Measurements from ENCODE around the gene MED22.
"Not testable (repeated sequence)": the region's sequence is repeated elsewhere in the genome, so short reads cannot be mapped to it uniquely, and the experiment has no call there.

Gene MED22

GRCh38 chr9:133333566-133333965, 14.4 kb downstream of the MED22 start:
- peaks cover 15% of the 10 kb centered on the region for H3K4me1 ChIP-seq (ENCODE audit: insufficient read depth, low read length)
- H2AFZ ChIP-seq (ENCODE audit: low read depth, low read length) = no peak overlapping the region
- H3K9me3 ChIP-seq (ENCODE audit: low read length) = no peaks in the 10 kb centered on the region
- H3K4me3 ChIP-seq (ENCODE audit: low read length) = no peak overlapping the region
- no peaks in the 10 kb centered on the region for H3K27me3 ChIP-seq (ENCODE audit: insufficient read depth, low read length)
- H3K36me3 ChIP-seq (ENCODE audit: insufficient read depth, low read length) = peaks cover 47% of the 10 kb centered on the region

DNA sequence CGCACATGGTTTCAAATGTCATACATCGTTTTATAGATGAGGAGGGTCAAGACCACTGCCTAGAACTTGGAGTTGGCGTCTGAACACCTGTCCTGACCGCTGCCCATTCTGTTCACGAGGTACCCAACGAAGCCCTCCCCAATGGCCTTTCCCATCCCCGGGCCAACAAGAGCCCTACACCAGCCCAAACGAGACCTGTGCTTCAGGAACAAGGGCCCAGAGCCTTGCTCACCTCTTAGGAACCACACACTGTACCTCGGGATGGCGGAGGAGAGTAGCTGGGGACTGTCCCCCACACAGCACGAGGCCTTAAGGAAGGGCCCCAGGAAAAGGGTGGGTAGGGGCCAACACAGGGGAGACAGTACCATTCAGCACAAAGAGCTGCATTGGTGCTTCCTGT, 14.9 kb downstream of the MED22 start:
- Histone ChIP-seq H3K27me3 (ENCODE audit: insufficient read depth, low read length) (no peaks in the 10 kb centered on the region), H3K4me3 (ENCODE audit: low read length) (no peak overlapping the region), H3K9me3 (ENCODE audit: low read length) (no peaks in the 10 kb centered on the region), H3K4me1 (ENCODE audit: insufficient read depth, low read length) (peaks cover 15% of the 10 kb centered on the region), H2AFZ (ENCODE audit: low read depth, low read length) (no peak overlapping the region), H3K36me3 (ENCODE audit: insufficient read depth, low read length) (peaks cover 47% of the 10 kb centered on the region)

DNA sequence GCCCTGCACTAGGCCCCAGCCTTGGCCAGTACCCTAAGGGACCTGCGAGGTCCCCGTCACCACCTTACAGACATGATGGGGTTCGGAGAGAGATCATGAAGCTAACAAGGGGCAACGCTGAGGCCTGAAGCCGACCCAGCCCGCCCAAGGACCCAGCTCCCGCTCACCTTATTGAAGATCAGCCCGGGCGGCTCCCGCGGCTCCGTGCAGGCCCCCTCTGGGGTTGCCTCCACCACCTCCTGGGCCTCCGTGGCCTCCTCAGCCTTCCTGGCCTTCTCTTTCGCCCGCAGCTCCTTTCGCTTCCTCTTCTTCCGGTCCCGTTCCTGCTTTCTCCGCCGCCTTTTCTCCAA, 15.6 kb downstream of the MED22 start:
- no peaks in the 10 kb centered on the region for H3K9me3 ChIP-seq (ENCODE audit: low read length)

GRCh38 chr9:133331641-133332380, 16.1 kb downstream of the MED22 start:
- H3K9me3 ChIP-seq (ENCODE audit: low read length) = no peaks in the 10 kb centered on the region
- peaks cover 15% of the 10 kb centered on the region for H3K4me1 ChIP-seq (ENCODE audit: insufficient read depth, low read length)
- no peaks in the 10 kb centered on the region for H3K27me3 ChIP-seq (ENCODE audit: insufficient read depth, low read length)
- H2AFZ ChIP-seq (ENCODE audit: low read depth, low read length) = no peak overlapping the region
- H3K36me3 ChIP-seq (ENCODE audit: insufficient read depth, low read length) = peaks cover 47% of the 10 kb centered on the region
- H3K4me3 ChIP-seq (ENCODE audit: low read length) = no peak overlapping the region

More for the DNA sequence above, 15.6 kb downstream of the MED22 start:
- no peak overlapping the region for H3K4me3 ChIP-seq (ENCODE audit: low read length)
- peaks cover 15% of the 10 kb centered on the region for H3K4me1 ChIP-seq (ENCODE audit: insufficient read depth, low read length)
- H3K27me3 ChIP-seq (ENCODE audit: insufficient read depth, low read length) = no peaks in the 10 kb centered on the region
- peaks cover 47% of the 10 kb centered on the region for H3K36me3 ChIP-seq (ENCODE audit: insufficient read depth, low read length)
- H2AFZ ChIP-seq (ENCODE audit: low read depth, low read length) = no peak overlapping the region

GRCh38 chr9:133331221-133331620, 16.7 kb downstream of the MED22 start:
- Histone ChIP-seq H3K4me1 (ENCODE audit: insufficient read depth, low read length) (peaks cover 11% of the 10 kb centered on the region), H3K36me3 (ENCODE audit: insufficient read depth, low read length) (peaks cover 47% of the 10 kb centered on the region), H3K9me3 (ENCODE audit: low read length) (no peaks in the 10 kb centered on the region), H3K4me3 (ENCODE audit: low read length) (no peak overlapping the region), H2AFZ (ENCODE audit: low read depth, low read length) (no peak overlapping the region), H3K27me3 (ENCODE audit: insufficient read depth, low read length) (no peaks in the 10 kb centered on the region)

- not testable (repeated sequence) for H3K27me3 ChIP-seq (ENCODE audit: insufficient read depth, low read length); H3K4me1 ChIP-seq (ENCODE audit: insufficient read depth, low read length); H2AFZ ChIP-seq (ENCODE audit: low read depth, low read length); H3K4me3 ChIP-seq (ENCODE audit: low read length); H3K9me3 ChIP-seq (ENCODE audit: low read length)
- H3K36me3 ChIP-seq (ENCODE audit: insufficient read depth, low read length) = peaks cover 43% of the 10 kb centered on the region
Measured at GRCh38 chr9:133329306-133330156, 18.4 kb downstream of the MED22 start.

GRCh38 chr9:133327834-133328484, 20.0 kb downstream of the MED22 start:
- no peak overlapping the region for H2AFZ ChIP-seq (ENCODE audit: low read depth, low read length)
- H3K27me3 ChIP-seq (ENCODE audit: insufficient read depth, low read length) = no peaks in the 10 kb centered on the region
- peaks cover 29% of the 10 kb centered on the region for H3K36me3 ChIP-seq (ENCODE audit: insufficient read depth, low read length)
- no peaks in the 10 kb centered on the region for H3K4me1 ChIP-seq (ENCODE audit: insufficient read depth, low read length)
- H3K9me3 ChIP-seq (ENCODE audit: low read length) = no peaks in the 10 kb centered on the region
- H3K4me3 ChIP-seq (ENCODE audit: low read length) = no peak overlapping the region

GRCh38 chr9:133327021-133327420, 20.9 kb downstream of the MED22 start:
- H3K4me1 ChIP-seq (ENCODE audit: insufficient read depth, low read length); H3K9me3 ChIP-seq (ENCODE audit: low read length); H3K27me3 ChIP-seq (ENCODE audit: insufficient read depth, low read length); H3K4me3 ChIP-seq (ENCODE audit: low read length); H2AFZ ChIP-seq (ENCODE audit: low read depth, low read length): not testable (repeated sequence)
- peaks cover 19% of the 10 kb centered on the region for H3K36me3 ChIP-seq (ENCODE audit: insufficient read depth, low read length)

GRCh38 chr9:133323991-133324703, 23.8 kb downstream of the MED22 start:
- no peak overlapping the region for H3K4me3 ChIP-seq (ENCODE audit: low read length)
- H3K9me3 ChIP-seq (ENCODE audit: low read length) = no peaks in the 10 kb centered on the region
- no peaks in the 10 kb centered on the region for H3K27me3 ChIP-seq (ENCODE audit: insufficient read depth, low read length)
- peaks cover under 1% of the 10 kb centered on the region for H3K36me3 ChIP-seq (ENCODE audit: insufficient read depth, low read length)
- H2AFZ ChIP-seq (ENCODE audit: low read depth, low read length) = no peak overlapping the region
- H3K4me1 ChIP-seq (ENCODE audit: insufficient read depth, low read length) = no peaks in the 10 kb centered on the region

DNA sequence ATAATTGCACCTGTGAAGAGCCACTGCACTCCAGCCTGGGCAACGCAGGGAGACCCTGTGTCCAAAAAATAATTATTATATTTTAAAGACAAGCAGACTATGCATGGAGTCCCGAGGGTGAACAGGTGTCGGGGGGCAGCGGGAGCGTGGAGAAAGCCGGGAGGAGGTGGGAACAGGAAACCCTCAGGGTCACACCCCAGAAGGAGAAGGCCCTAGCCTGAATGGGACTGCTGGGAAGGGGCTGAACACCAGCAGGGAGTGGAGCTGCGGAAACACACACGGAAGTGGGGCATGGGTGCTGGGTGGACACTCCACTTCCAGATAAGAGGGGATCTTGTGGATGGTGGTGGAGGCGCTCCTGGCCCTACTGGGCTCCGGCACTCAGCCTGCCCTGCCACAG, 24.7 kb downstream of the MED22 start:
- no peaks in the 10 kb centered on the region for H3K27me3 ChIP-seq (ENCODE audit: insufficient read depth, low read length)
- H3K36me3 ChIP-seq (ENCODE audit: insufficient read depth, low read length) = no peaks in the 10 kb centered on the region
- no peaks in the 10 kb centered on the region for H3K4me1 ChIP-seq (ENCODE audit: insufficient read depth, low read length)
- no peak overlapping the region for H3K4me3 ChIP-seq (ENCODE audit: low read length)
- H3K9me3 ChIP-seq (ENCODE audit: low read length) = no peaks in the 10 kb centered on the region
- no peak overlapping the region for H2AFZ ChIP-seq (ENCODE audit: low read depth, low read length)

DNA sequence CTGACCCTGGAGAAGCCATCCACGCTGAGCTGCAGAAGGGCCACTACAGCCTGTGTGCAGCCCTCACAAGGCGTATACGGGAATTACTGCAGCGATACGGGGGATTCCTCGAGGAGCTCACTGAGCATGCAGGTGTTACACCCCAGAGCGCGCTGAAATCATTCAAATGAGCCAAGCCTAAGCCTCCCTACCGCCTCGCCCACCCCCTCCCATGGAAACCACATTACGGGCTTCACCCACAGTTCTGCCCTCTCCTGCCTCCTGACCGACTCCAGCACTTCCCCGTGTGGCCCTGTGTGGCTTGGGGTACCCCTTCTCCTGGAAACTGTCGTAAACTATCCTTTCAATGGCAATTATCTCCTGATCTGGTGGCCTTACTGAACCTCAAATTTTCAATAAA, 25.2 kb downstream of the MED22 start:
- H3K36me3 ChIP-seq (ENCODE audit: insufficient read depth, low read length) = no peaks in the 10 kb centered on the region
- H3K4me1 ChIP-seq (ENCODE audit: insufficient read depth, low read length) = no peaks in the 10 kb centered on the region
- no peak overlapping the region for H2AFZ ChIP-seq (ENCODE audit: low read depth, low read length)
- H3K27me3 ChIP-seq (ENCODE audit: insufficient read depth, low read length) = no peaks in the 10 kb centered on the region
- H3K4me3 ChIP-seq (ENCODE audit: low read length) = no peak overlapping the region
- no peaks in the 10 kb centered on the region for H3K9me3 ChIP-seq (ENCODE audit: low read length)

DNA sequence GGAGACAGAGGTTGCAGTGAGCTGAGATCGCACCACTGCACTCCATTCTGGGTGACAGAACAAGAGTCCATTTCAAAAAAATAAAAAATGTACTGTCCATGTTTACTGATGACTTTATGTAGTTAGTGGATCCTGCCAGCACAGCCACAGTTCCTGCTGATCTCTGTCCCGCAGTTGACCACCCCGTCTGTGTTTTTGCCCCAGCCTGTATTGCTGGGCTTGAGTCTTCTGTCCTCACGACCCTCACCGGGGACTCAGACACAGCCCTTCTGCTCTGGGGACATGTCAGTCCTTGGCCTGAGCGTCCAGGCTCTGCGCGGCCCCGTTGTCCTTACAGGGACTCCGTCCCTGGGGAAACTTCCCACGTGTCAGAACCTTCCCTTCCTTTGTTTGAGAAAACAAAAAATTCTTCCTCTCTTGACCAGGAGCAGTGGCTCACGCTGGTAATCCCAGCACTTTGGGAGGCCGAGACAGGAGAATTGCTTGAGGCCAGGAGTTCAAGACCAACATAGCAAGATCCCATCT, 26.5 kb downstream of the MED22 start:
- Histone ChIP-seq H3K27me3 (ENCODE audit: insufficient read depth, low read length) (no peaks in the 10 kb centered on the region), H3K4me1 (ENCODE audit: insufficient read depth, low read length) (no peaks in the 10 kb centered on the region), H2AFZ (ENCODE audit: low read depth, low read length) (no peak overlapping the region), H3K9me3 (ENCODE audit: low read length) (no peaks in the 10 kb centered on the region), H3K36me3 (ENCODE audit: insufficient read depth, low read length) (no peaks in the 10 kb centered on the region), H3K4me3 (ENCODE audit: low read length) (no peak overlapping the region)

Data from neuron (in vitro differentiated cells).